ENCODE results near the gene ST6GALNAC6. TPM values are rescaled to one million over a fixed set of nuclear protein-coding genes. Genes with fewer than 3 reads are reported as not detected.

ST6GALNAC6 gene
- total RNA-seq, 1 donor from 2014 or later: 14.3 TPM

DNA sequence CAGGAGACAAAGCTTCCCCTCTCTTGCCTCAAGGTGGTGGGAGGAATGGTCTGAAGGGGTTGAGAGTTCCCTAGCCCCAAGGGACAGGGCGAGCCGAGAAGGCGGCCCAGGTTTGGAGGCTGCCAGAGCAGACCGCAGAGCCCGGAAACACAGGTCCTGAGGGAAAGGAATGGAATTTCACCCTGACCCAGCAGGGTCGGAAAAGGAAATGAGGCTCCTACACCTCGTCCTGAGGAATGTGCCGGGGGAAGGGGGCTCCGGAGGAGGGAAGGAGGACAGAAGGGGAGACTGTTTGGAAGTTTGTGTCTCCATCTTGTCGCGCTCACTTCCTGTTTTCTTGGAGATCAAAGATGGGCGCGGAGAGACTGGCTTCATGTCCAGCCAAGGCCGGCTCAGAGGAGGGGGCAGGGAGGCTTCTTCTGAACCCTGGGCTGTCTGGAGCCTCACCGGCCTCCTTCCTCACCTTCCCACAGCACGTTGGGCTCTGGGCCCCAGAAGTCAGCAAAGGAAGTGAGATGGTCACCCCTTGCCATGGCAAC lies 54.5 kb downstream of the ST6GALNAC6 start:
- no peak overlapping the region for H3K9ac ChIP-seq
- peak overlapping the region; percentile 68 for H2AFZ ChIP-seq (replicated peaks)
- no peaks in the 10 kb centered on the region for H3F3A ChIP-seq (ENCODE audit: low read depth)
- Mint-ChIP-seq H3K4me1 (peaks cover 12% of the 10 kb centered on the region), H3K27ac (no peak overlapping the region), H3K36me3 (no peaks in the 10 kb centered on the region), H3K9me3 (peaks cover 7% of the 10 kb centered on the region), H3K27me3 (ENCODE audit: insufficient read depth, low read depth) (no peaks in the 10 kb centered on the region), H3K4me3 (no peak overlapping the region)
- DNase-seq (ENCODE audit: low spot score): no peak
- H3K27ac ChIP-seq: no peak overlapping the region
- H3K27me3 ChIP-seq: no peaks in the 10 kb centered on the region
- no peaks in the 10 kb centered on the region for H4K20me1 ChIP-seq (ENCODE audit: low read depth)
- H3K4me3 ChIP-seq: no peak overlapping the region
- TF ChIP-seq CTCF (IDR thresholded peaks at IDR 0.05) (no peak), EZH2 (IDR thresholded peaks at IDR 0.05) (no peak), EZH2phosphoT487 (IDR thresholded peaks at IDR 0.05) (no peak)
- H3K79me2 ChIP-seq (ENCODE audit: low read depth): no peaks in the 10 kb centered on the region
- H3K4me1 ChIP-seq: no peaks in the 10 kb centered on the region
- no peak overlapping the region for H3K4me2 ChIP-seq
- H3K9me3 ChIP-seq (ENCODE audit: low read depth): no peaks in the 10 kb centered on the region
- no peaks in the 10 kb centered on the region for H3K36me3 ChIP-seq

GRCh38 chr9:127841087-127841835 lies 58.1 kb downstream of the ST6GALNAC6 start:
- Histone ChIP-seq H3K4me1 (peaks cover 3% of the 10 kb centered on the region), H4K20me1 (ENCODE audit: low read depth) (no peaks in the 10 kb centered on the region), H3K36me3 (no peaks in the 10 kb centered on the region), H3K4me2 (no peak overlapping the region), H3K79me2 (ENCODE audit: low read depth) (no peaks in the 10 kb centered on the region), H3F3A (ENCODE audit: low read depth) (no peaks in the 10 kb centered on the region), H3K27me3 (no peaks in the 10 kb centered on the region), H3K4me3 (no peak overlapping the region), H2AFZ (replicated peaks) (no peak overlapping the region), H3K9me3 (ENCODE audit: low read depth) (no peaks in the 10 kb centered on the region), H3K9ac (no peak overlapping the region), H3K27ac (no peak overlapping the region)
- Mint-ChIP-seq H3K4me1 (peaks cover 33% of the 10 kb centered on the region), H3K27me3 (ENCODE audit: insufficient read depth, low read depth) (peaks cover 6% of the 10 kb centered on the region), H3K9me3 (no peaks in the 10 kb centered on the region), H3K36me3 (no peaks in the 10 kb centered on the region), H3K27ac (no peak overlapping the region), H3K4me3 (no peak overlapping the region)
- TF ChIP-seq CTCF (IDR thresholded peaks at IDR 0.05) (no peak), EZH2 (IDR thresholded peaks at IDR 0.05) (no peak), EZH2phosphoT487 (IDR thresholded peaks at IDR 0.05) (no peak)
- no peak for DNase-seq (ENCODE audit: low spot score)

DNA sequence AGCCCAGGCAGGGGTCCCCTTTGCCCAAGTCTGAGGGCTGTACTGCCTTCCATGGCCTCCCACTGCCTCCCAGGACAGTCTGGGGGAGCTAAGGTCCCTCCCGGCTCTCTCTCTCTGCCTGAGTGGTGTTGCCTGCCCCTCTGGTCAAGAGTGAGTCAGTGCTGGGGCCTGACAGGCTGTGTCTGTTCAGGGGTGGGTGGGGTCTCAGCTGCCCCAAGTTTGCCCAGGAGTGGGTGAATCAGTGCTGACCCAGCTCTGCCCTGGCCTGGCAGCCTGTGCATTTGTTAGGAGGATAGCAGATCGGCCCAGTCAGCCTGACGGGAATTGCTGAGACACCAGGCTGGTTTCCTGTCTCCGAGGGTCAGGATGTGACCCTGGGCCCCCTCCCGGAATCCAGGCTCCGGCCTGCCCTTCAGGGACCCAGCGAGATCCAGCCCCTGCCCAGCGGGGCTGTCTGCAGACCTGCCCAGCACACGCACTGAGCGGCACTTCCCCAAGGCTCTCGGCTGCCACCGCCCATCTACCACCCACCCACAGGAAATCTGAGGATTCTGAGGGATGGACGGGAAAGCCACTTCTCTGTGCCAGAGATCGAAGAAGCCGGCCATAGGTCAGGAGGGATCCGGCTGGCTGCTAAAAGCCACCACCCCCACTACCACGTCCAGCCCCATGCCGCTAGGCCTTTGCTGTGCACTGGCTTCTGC lies 60.9 kb downstream of the ST6GALNAC6 start:
- Mint-ChIP-seq H3K27ac (peak overlapping the region; percentile 87), H3K9me3 (no peaks in the 10 kb centered on the region), H3K4me1 (peaks cover 36% of the 10 kb centered on the region), H3K4me3 (no peak overlapping the region), H3K27me3 (ENCODE audit: insufficient read depth, low read depth) (peaks cover 6% of the 10 kb centered on the region), H3K36me3 (no peaks in the 10 kb centered on the region)
- Histone ChIP-seq H3F3A (ENCODE audit: low read depth) (no peaks in the 10 kb centered on the region), H3K9ac (no peak overlapping the region), H3K27me3 (no peaks in the 10 kb centered on the region), H3K4me1 (peaks cover 8% of the 10 kb centered on the region), H3K4me3 (no peak overlapping the region), H3K9me3 (ENCODE audit: low read depth) (no peaks in the 10 kb centered on the region), H3K79me2 (ENCODE audit: low read depth) (no peaks in the 10 kb centered on the region), H4K20me1 (ENCODE audit: low read depth) (no peaks in the 10 kb centered on the region), H2AFZ (replicated peaks) (peak overlapping the region; percentile 40), H3K4me2 (no peak overlapping the region), H3K36me3 (no peaks in the 10 kb centered on the region), H3K27ac (no peak overlapping the region)
- no peak for DNase-seq (ENCODE audit: low spot score)
- TF ChIP-seq EZH2 (IDR thresholded peaks at IDR 0.05) (no peak), CTCF (IDR thresholded peaks at IDR 0.05) (no peak), EZH2phosphoT487 (IDR thresholded peaks at IDR 0.05) (no peak)

Measured in neural progenitor cell (in vitro differentiated cells).